GM12878 (cell line): ENCODE results near the gene MARK4. TPM values are rescaled to one million over a fixed set of nuclear protein-coding genes. Genes with fewer than 3 reads are reported as not detected.

Experiments used
- ATAC-seq: fragments of 200-7000 bp; cut with Tn5 transposase; 3 replicates; pipeline ENCODE4 v1.9.1; 2020; ENCODE audit warnings: mild to moderate bottlenecking, moderate library complexity
- BruUV-seq: library from RNA; stranded (reverse); fragments of 400-500 nt; replicated peaks from 2 replicates; lab custom pipeline; 2021; lab: Mats Ljungman, UMichigan
- CTCF ChIA-PET: fragments of 300-600 bp; sonication (Branson Sonifier 250); formaldehyde crosslinking; extraction: SDS; loops from one replicate; lab custom pipeline; 2021; ENCODE audit warnings: inconsistent platforms; lab: Yijun Ruan, JAX
- POLR2A ChIA-PET: fragments of 350-600 bp; formaldehyde crosslinking; extraction: SDS; loops from one replicate; lab custom pipeline; 2021; ENCODE audit warnings: inconsistent platforms; lab: Charles Lee
- RAD21 ChIA-PET: fragments of 300-600 bp; sonication (Branson Sonifier 250); formaldehyde crosslinking; loops from one replicate; lab custom pipeline; 2023; ENCODE audit warnings: antibody characterized with exemption; ENCODE audit not compliant: unreplicated experiment; lab: Charles Lee
- SMC1A ChIA-PET: fragments of 300-600 bp; sonication (Branson Sonifier 250); formaldehyde crosslinking; loops from one replicate; lab custom pipeline; 2023; ENCODE audit not compliant: unreplicated experiment, uncharacterized antibody; lab: Charles Lee
- DNase-seq: peaks from one replicate; pipeline ENCODE4 v3.0.0-alpha.2; 2011; ENCODE audit warnings: low read depth, low spot score
- FAIRE-seq: peaks from 3 replicates; lab custom pipeline; 2011; peaks lifted over from hg19 to GRCh38; lab: Jason Lieb, UNC
- H2AFZ ChIP-seq: 2 replicates; pipeline ENCODE4 v1.6.0; 2011; ENCODE audit warnings: low read depth, low read length, control low read depth; ENCODE audit not compliant: control insufficient read depth
- H3K27ac ChIP-seq: 2 replicates; pipeline ENCODE4 v1.5.1; 2011; ENCODE audit warnings: control low read depth; ENCODE audit not compliant: control insufficient read depth, insufficient read depth
- H3K27me3 ChIP-seq, 2 experiments: replicated peaks in 1 of 2; 2 replicates each; pipeline versions ENCODE4 v1.6.0 to v1.6.1; 2011; ENCODE audit warnings: low read length in 1 of 2; ENCODE audit not compliant: control insufficient read depth in 2 of 2, insufficient read depth in 2 of 2
- H3K36me3 ChIP-seq, 2 experiments: 2 replicates each; pipeline ENCODE4 v1.5.1; 2011; ENCODE audit warnings: low read length in 1 of 2; ENCODE audit not compliant: control insufficient read depth in 2 of 2, insufficient read depth in 2 of 2
- H3K4me1 ChIP-seq: 2 replicates; pipeline ENCODE4 v1.6.1; 2011; ENCODE audit warnings: mild to moderate bottlenecking, low read length, moderate library complexity, mixed read lengths; ENCODE audit not compliant: control insufficient read depth, insufficient read depth
- H3K4me2 ChIP-seq: 2 replicates; pipeline ENCODE4 v1.6.0; 2011; ENCODE audit warnings: control low read depth; ENCODE audit not compliant: control insufficient read depth, insufficient read depth
- H3K4me3 ChIP-seq: fragments of 200-600 bp; sonication (generic); 2 replicates; pipeline ENCODE4 v1.5.1; 2016
- H3K79me2 ChIP-seq: 2 replicates; pipeline ENCODE4 v1.6.0; 2011; ENCODE audit warnings: low read length; ENCODE audit not compliant: control insufficient read depth, insufficient read depth
- H3K9ac ChIP-seq: 2 replicates; pipeline ENCODE4 v1.8.0; 2011; ENCODE audit warnings: low read length, control low read depth, mixed read lengths; ENCODE audit not compliant: control insufficient read depth, insufficient read depth
- H3K9me3 ChIP-seq: replicated peaks from 3 replicates; pipeline ENCODE4 v1.5.1; 2011; ENCODE audit warnings: mild to moderate bottlenecking, low read length; ENCODE audit not compliant: control insufficient read depth, insufficient read depth
- H4K20me1 ChIP-seq: 2 replicates; pipeline ENCODE4 v1.6.0; 2011; ENCODE audit not compliant: control insufficient read depth, insufficient read depth
- FOXM1 ChIP-seq: IDR thresholded peaks from 2 replicates; pipeline ENCODE4 v1.6.1; 2012; ENCODE audit warnings: low read depth, mild to moderate bottlenecking, inconsistent platforms, low read length, moderate library complexity
- PAX5 ChIP-seq: IDR thresholded peaks from 2 replicates; pipeline ENCODE4 v1.6.1; 2011; ENCODE audit warnings: low read depth, low read length, borderline replicate concordance
- ZBED1 ChIP-seq: IDR thresholded peaks from 2 replicates; pipeline ENCODE4 v1.6.1; 2016; ENCODE audit warnings: borderline replicate concordance
- WGBS: methylation state at CpG from one replicate; pipeline ENCODE4 v1.1.6; 2016; ENCODE audit warnings: low lambda C conversion rate; ENCODE audit not compliant: insufficient replicate concordance, insufficient coverage; ENCODE audit errors: missing lambda C conversion rate; 5-methylcytosine and 5-hydroxymethylcytosine counted together
- in situ Hi-C: fragments of 300-500 bp; cut with MboI; formaldehyde crosslinking; loops from 9 replicates; pipeline ENCODE4 v1.14.3; 2018; ENCODE audit warnings: mixed read lengths
- intact Hi-C: fragments of 100-400 bp; cut with micrococcal nuclease; formaldehyde crosslinking; loops from one replicate; pipeline ENCODE4 v1.14.2; 2022; ENCODE audit not compliant: unreplicated experiment
- polyA plus RNA-seq, 11 experiments: library from polyadenylated mRNA; depleted of rRNA in 4 of 11; unstranded in 6 of 11; stranded (reverse) in 5 of 11; fragments of >200 nt; fragmentation: Nextera tagmentation in 4 of 11; fragmentation: Illumina TruSeq in 1 of 11; extraction: Ambion mirVana in 4 of 11; extraction: Trizol in 1 of 11; gene quantifications; 1 replicate in 1 of 11; 2 replicates in 10 of 11; pipeline versions ENCODE4 v1.2.1 to v1.2.3, GENCODE V29; 2011 to 2016; ENCODE audit warnings: inconsistent platforms in 2 of 11, missing spikeins in 2 of 11, low read depth in 1 of 11
- total RNA-seq, 4 experiments: library from RNA; depleted of rRNA in 3 of 4; stranded (reverse); fragments of >200 nt in 3 of 4; fragmentation: Illumina TruSeq in 1 of 4; extraction: Trizol in 1 of 4; gene quantifications; 2 replicates each; pipeline versions ENCODE4 v1.2.1 to v1.2.3, GENCODE V29; 2013 to 2021
- TF ChIP-seq, protein P1 (sequence below): fragments of 450-650 bp; IDR thresholded peaks from 2 replicates; pipeline ENCODE4 v1.6.1; 2017; ENCODE audit warnings: borderline replicate concordance
- TF ChIP-seq, protein P2 (sequence below): fragments of 150-350 bp; IDR thresholded peaks from 2 replicates; pipeline ENCODE4 v1.6.1; 2016; ENCODE audit warnings: low read depth, low read length

Gene MARK4
- total and polyA plus RNA-seq, 10 of the 15 experiments (the other 5 are each of a cell fraction or from before 2014, with no cell fraction given), result 0.66 to 24.3 (median 5.1) TPM

DNA sequence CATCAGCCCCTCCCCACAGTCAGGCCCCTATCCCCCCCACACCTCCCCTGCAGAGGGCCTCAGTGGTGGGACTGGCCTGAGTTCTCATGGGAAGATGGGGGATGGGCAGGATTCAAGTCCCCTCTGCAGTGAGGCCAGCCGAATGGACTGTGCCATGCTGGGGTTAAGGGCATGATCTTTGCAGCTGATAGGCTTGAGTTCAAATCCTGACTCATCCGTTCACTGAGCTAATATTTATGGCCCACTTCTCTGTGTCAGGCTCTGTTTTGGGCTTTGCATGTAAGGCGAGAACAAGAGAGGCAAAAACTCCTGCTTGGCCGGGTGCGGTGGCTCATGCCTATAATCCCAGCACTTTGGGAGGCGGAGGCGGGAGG lies 20.7 kb downstream of the MARK4 start (continued):
- TF ChIP-seq, protein P1, sequence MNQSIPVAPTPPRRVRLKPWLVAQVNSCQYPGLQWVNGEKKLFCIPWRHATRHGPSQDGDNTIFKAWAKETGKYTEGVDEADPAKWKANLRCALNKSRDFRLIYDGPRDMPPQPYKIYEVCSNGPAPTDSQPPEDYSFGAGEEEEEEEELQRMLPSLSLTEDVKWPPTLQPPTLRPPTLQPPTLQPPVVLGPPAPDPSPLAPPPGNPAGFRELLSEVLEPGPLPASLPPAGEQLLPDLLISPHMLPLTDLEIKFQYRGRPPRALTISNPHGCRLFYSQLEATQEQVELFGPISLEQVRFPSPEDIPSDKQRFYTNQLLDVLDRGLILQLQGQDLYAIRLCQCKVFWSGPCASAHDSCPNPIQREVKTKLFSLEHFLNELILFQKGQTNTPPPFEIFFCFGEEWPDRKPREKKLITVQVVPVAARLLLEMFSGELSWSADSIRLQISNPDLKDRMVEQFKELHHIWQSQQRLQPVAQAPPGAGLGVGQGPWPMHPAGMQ, result no peak
- TF ChIP-seq FOXM1 (no peak), PAX5 (no peak)
- TF ChIP-seq, protein P2, sequence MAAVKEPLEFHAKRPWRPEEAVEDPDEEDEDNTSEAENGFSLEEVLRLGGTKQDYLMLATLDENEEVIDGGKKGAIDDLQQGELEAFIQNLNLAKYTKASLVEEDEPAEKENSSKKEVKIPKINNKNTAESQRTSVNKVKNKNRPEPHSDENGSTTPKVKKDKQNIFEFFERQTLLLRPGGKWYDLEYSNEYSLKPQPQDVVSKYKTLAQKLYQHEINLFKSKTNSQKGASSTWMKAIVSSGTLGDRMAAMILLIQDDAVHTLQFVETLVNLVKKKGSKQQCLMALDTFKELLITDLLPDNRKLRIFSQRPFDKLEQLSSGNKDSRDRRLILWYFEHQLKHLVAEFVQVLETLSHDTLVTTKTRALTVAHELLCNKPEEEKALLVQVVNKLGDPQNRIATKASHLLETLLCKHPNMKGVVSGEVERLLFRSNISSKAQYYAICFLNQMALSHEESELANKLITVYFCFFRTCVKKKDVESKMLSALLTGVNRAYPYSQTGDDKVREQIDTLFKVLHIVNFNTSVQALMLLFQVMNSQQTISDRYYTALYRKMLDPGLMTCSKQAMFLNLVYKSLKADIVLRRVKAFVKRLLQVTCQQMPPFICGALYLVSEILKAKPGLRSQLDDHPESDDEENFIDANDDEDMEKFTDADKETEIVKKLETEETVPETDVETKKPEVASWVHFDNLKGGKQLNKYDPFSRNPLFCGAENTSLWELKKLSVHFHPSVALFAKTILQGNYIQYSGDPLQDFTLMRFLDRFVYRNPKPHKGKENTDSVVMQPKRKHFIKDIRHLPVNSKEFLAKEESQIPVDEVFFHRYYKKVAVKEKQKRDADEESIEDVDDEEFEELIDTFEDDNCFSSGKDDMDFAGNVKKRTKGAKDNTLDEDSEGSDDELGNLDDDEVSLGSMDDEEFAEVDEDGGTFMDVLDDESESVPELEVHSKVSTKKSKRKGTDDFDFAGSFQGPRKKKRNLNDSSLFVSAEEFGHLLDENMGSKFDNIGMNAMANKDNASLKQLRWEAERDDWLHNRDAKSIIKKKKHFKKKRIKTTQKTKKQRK, result no peak

DNA sequence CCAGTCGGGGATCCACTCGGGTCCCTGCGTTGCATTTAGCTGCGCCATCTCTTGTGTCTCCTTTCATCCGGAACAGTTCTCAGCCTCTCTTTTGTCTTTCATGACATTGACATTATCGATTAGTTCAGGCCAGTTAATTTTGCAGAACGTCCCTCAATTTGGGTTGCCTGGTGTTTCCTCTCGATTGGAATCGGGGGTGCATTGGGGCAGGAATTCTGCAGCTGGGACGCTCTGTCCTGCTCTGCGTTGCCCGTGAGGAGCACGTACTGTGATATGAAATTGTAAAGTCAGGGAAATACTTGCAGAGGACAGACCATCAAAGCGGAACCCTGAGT lies 22.4 kb downstream of the MARK4 start:
- Histone ChIP-seq H3K4me2 (no peak overlapping the region), H3K4me3 (no peak overlapping the region), H3K4me1 (no peaks in the 10 kb centered on the region), H3K79me2 (no peaks in the 10 kb centered on the region), H3K9ac (no peak overlapping the region), H3K27me3 (no peaks in the 10 kb centered on the region), H3K9me3 (no peaks in the 10 kb centered on the region), H2AFZ (no peak overlapping the region), H3K36me3 (peaks cover 0 to 4% of the 10 kb centered on the region in 2 experiments; a peak in 3 of 4 replicates), H3K27ac (no peak overlapping the region), H4K20me1 (no peaks in the 10 kb centered on the region)
- RAD21 ChIA-PET, result no interaction called here
- TF ChIP-seq ZBED1, result no peak
- ATAC-seq (no peak), FAIRE-seq (no peak), DNase-seq (no peak)
- 95% methylated on average over 14 of the region's 14 CpGs for WGBS
- SMC1A ChIA-PET, result no interaction called here
- BruUV-seq, result TSS peak; percentile 51
- POLR2A ChIA-PET, result no interaction called here
- intact Hi-C loops (no loop called here), in situ Hi-C loops (no loop called here)
- CTCF ChIA-PET, result no interaction called here
